NB4 (cell line): Measurements from ENCODE around the gene PBX3.

Experiments used
- DNase-seq: peaks from one replicate; pipeline ENCODE4 v3.0.0; 2010; ENCODE audit warnings: low read depth
- H3K4me3 ChIP-seq: one replicate; pipeline ENCODE4 v1.5.1; 2011; ENCODE audit warnings: mild to moderate bottlenecking, low read depth, low read length, moderate library complexity
- MAX ChIP-seq: IDR thresholded peaks from 2 replicates; pipeline ENCODE4 v1.6.1; 2011; ENCODE audit warnings: low read depth, low read length
- MYC ChIP-seq: IDR thresholded peaks from 2 replicates; pipeline ENCODE4 v1.6.1; 2011; ENCODE audit warnings: low read depth, low read length
- POLR2A ChIP-seq: IDR thresholded peaks from 2 replicates; pipeline ENCODE4 v1.6.1; 2011; ENCODE audit warnings: mild to moderate bottlenecking; ENCODE audit not compliant: insufficient read length; ENCODE audit errors: extremely low read depth
- TF ChIP-seq, protein P1 (sequence below): IDR thresholded peaks from one replicate; pipeline ENCODE4 v1.5.1; 2012; ENCODE audit warnings: low read depth, low read length

PBX3 gene

GRCh38 chr9:125999504-125999881 is 252.3 kb downstream of the PBX3 start:
- no peak for DNase-seq

GRCh38 chr9:126000256-126000655 is 253.1 kb downstream of the PBX3 start:
- no peak for DNase-seq
- TF ChIP-seq, protein P1, sequence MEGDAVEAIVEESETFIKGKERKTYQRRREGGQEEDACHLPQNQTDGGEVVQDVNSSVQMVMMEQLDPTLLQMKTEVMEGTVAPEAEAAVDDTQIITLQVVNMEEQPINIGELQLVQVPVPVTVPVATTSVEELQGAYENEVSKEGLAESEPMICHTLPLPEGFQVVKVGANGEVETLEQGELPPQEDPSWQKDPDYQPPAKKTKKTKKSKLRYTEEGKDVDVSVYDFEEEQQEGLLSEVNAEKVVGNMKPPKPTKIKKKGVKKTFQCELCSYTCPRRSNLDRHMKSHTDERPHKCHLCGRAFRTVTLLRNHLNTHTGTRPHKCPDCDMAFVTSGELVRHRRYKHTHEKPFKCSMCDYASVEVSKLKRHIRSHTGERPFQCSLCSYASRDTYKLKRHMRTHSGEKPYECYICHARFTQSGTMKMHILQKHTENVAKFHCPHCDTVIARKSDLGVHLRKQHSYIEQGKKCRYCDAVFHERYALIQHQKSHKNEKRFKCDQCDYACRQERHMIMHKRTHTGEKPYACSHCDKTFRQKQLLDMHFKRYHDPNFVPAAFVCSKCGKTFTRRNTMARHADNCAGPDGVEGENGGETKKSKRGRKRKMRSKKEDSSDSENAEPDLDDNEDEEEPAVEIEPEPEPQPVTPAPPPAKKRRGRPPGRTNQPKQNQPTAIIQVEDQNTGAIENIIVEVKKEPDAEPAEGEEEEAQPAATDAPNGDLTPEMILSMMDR = no peak
- no peak for TF ChIP-seq POLR2A
- no peak overlapping the region for H3K4me3 ChIP-seq

More at GRCh38 chr9:125999504-125999881, 252.3 kb downstream of the PBX3 start:
- no peak overlapping the region for H3K4me3 ChIP-seq
- no peak for TF ChIP-seq MAX
- TF ChIP-seq POLR2A = no peak
- TF ChIP-seq MYC = no peak
- TF ChIP-seq, protein P1 = no peak

- H3K4me3 ChIP-seq = no peak overlapping the region
- no peak for TF ChIP-seq MAX
- TF ChIP-seq, protein P1 = no peak
- TF ChIP-seq POLR2A = no peak
- no peak for TF ChIP-seq MYC
- DNase-seq = no peak
Measured at GRCh38 chr9:126000731-126001580, 253.8 kb downstream of the PBX3 start.

GRCh38 chr9:126001581-126002225 is 254.5 kb downstream of the PBX3 start:
- DNase-seq = no peak
- TF ChIP-seq MYC = no peak
- no peak overlapping the region for H3K4me3 ChIP-seq

GRCh38 chr9:126002476-126003350 is 255.5 kb downstream of the PBX3 start:
- H3K4me3 ChIP-seq = no peak overlapping the region
- TF ChIP-seq, protein P1 = no peak
- DNase-seq = no peak

GRCh38 chr9:126009047-126009446 is 261.9 kb downstream of the PBX3 start:
- peak; percentile 22 for DNase-seq
- no peak overlapping the region for H3K4me3 ChIP-seq
- TF ChIP-seq, protein P1 = peak; percentile 26
- TF ChIP-seq MAX = no peak
